Activated CD8-positive, alpha-beta memory T cell treated with anti-CD3 and anti-CD28 coated beads, Interleukin-2, amount 50 U/mL, for 24 hours (primary cell): ENCODE results near the gene EXOC2.

Source experiments
- DNase-seq: peaks from one replicate; pipeline ENCODE4 v3.0.0-alpha.2; 2020; ENCODE audit errors: extremely low read depth

Gene EXOC2, protein sequence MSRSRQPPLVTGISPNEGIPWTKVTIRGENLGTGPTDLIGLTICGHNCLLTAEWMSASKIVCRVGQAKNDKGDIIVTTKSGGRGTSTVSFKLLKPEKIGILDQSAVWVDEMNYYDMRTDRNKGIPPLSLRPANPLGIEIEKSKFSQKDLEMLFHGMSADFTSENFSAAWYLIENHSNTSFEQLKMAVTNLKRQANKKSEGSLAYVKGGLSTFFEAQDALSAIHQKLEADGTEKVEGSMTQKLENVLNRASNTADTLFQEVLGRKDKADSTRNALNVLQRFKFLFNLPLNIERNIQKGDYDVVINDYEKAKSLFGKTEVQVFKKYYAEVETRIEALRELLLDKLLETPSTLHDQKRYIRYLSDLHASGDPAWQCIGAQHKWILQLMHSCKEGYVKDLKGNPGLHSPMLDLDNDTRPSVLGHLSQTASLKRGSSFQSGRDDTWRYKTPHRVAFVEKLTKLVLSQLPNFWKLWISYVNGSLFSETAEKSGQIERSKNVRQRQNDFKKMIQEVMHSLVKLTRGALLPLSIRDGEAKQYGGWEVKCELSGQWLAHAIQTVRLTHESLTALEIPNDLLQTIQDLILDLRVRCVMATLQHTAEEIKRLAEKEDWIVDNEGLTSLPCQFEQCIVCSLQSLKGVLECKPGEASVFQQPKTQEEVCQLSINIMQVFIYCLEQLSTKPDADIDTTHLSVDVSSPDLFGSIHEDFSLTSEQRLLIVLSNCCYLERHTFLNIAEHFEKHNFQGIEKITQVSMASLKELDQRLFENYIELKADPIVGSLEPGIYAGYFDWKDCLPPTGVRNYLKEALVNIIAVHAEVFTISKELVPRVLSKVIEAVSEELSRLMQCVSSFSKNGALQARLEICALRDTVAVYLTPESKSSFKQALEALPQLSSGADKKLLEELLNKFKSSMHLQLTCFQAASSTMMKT

DNA sequence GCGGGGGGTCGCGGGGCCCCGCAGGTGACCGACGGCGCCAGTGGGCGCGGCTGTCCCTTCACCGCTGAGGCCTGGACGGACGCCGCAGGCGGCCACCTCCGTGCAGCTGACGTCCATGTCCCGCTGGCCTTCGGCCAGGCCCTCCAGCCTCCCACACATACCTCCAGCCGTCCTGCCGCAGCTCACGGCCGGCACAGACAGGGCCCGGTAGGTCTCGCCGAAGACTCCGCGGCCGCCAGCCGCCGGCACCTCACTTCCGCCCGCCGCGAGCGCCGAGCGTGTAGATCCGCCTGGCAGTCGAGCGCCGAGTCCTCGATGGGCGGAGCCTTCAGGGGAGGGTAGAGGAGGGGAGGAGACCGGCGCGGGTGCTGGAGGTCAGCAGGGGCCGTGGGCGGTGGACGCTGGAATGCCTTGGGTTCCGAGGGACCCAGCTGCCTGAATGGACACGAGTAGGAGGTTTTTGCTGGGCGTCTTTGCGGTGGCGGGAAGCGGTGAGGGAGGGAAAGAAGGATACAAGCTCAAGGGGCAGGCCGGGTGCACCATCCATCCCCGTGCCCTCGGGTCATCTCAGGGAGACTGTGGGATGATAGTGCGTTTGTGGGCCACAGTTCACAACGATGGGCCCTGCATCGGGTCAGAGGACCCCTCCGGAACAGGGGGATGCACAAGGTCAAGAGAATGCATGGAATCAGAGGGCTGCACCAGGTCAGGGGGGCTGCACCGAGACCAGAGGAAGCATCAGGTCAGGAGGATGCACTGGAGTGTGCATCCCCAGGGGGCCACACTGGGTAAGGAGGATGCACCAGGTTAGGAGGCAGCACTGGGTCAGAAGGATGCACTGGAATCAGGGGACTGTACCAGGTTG lies at the start of gene EXOC2:
Gene EXOC2, minus strand, starts transcription at position 282 of the 865 bp plus-strand sequence. CDS start 55,321 bp downstream, outside the sequence.
- DNase-seq, result peak; percentile 70

DNA sequence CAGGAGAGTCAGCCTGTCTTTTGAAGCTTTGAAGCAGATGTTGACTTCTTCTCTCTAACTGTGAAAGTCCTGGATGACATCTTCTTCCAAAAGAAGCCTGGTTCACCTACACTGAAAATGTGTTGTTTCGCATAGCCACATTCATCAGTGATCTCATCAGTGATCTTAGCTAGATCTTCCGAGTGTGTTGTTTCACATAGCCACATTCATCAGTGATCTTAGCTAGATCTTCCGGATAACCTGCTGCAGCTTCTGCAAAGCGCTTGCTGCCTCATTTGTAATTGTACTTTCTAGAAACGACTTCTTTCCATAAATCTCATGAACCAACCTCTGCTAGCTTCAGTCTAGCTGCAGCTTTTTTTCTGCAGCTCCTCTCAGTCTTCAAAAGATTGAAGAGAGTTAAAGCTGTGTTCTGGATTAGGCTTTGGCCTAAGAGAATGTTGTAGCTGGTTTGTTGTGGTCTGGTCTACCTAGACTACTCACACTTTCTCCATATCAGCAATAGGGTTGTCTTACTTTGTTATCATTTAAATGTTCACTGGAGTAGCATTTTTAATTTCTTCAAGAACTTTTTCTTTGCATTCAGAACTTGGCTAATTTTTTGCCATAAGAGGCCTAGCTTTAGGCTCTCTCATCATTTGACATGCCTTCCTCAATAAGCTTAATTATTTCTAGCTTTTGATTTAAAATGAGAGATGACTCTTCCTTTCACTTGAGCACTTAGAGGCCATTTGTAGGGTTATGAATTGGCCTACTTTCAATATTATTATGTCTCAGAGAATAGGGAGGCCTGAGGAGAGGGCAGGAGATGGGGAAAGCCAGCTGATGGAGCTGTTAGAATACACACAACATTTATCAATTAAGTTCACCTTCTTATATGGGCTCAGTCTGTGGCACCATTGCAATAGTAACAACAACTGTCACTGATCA lies 48.7 kb upstream of the EXOC2 start:
- DNase-seq, result no peak

DNA sequence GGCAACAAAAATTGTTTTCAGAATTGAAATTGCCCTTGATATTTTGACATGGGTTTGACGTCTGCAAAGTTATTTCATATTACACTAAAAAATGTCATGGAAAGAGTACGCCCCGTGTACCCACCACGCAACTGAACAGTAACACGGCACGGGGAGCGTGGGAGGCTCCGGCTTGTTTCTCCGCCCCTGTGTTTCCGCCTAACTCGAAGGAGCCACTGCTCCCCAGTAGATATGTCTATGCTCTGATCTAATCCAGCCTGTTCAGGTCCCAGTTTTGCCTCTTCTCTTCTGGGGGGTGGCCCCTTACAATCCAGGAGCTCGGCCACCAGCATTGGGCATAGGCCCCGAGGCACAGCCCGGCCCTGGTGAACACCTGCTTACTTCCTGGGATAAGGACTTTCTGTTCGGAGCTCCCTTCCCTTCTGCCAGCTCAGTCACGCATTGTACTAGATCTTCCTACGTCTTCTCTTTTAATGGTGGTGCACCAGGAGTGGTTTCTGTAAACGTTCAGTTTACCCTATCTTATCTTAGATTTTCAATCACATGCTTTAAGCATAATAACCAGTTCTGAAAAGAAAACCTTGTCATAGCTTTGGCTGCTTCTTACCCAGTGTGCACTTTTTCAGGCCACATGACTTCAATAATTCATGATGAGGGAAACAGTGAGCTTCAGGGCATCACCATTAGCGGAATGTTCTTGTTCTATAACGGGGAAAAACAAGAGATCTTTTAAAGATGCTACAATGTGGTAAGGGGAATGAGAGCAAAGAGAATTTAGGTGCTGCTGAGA lies 43.9 kb upstream of the EXOC2 start:
- DNase-seq, result no peak

DNA sequence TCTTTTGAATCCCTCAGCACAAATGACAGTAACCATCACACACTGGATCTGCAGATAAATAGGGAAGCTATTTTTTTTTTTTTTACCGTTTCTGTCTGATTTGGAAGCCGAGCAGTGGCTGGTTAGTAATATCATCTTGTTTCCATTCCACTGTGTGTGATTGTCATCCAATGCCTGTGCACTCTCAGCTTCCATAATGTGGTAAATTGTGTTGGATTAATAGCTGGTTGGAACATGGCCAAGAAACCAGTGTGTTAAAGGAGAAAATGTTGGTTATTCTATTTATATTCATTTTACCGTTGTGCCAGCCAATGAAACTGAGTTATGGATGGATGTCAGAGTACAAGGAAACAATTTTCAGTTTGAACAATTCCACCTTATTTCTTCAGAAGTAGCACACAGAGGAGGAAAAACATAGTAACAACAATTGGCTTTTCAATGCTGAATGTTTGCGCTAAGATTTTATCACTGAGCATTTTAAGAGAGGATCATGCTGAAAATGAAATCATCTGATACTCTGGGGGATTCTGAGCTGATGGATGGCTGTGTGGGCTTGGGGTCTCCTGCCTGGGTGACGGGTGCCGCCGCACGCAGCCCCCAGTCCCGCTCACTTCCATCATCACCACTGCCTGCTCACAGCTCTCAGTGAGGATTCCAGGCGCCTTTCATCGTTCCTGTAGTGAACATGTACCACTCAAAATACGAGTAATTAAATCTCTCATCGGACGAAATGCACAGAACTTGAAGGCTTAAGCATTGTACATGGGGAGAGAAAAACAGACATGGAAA lies 40.7 kb upstream of the EXOC2 start:
- no peak for DNase-seq

DNA sequence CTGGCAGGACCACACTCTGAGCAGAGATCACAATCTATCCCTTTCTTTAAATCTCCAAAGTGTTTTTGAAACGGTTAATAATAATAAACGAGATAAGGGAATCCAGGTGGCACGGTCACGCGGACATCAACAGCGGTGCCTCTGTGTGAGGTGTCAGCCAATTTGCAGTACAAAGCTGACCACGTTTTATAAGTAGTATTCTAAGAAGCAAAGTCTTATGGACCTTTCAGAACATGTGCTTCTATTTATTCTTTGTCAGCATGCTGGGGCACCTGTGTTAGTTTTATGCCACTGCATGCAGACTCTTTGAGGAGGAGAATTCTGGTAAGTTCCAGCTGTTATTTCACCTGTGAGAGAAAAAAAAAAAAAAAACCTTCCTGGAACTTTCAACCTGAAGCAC lies 39.0 kb upstream of the EXOC2 start:
- DNase-seq, result no peak

DNA sequence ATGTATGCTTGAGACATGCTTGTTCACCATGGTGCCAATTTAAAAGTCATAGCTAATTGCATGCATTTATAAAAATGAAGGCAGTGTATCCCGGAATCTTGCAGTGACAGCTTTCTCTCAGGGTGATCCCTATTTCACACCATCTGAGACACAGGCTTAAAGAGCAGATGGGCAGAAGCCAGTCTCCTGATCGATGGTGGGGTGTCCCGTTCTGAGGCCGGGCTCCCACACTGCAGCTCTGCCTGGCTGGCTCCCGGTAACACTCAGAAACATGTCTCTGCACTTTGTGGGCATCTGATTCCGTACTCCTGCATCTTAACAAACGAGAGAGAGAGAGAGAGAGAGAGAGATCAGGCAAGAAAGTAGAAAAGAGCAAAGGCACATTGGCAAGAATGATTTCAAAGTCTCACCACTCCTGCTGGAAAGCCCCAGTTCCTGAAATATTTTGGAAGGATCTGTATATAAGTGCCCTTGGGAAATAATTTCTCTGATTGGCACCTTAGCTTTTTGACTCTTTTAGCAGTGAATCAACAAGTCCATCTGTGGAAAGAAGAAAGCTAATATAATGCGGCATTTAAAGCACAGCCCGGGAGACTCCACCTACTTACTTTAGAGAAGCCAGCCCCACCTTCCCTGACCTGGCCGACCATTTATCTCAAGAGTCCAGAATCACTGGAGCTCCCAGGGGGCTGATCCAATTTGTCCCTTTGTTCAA lies 36.8 kb upstream of the EXOC2 start:
- no peak for DNase-seq

DNA sequence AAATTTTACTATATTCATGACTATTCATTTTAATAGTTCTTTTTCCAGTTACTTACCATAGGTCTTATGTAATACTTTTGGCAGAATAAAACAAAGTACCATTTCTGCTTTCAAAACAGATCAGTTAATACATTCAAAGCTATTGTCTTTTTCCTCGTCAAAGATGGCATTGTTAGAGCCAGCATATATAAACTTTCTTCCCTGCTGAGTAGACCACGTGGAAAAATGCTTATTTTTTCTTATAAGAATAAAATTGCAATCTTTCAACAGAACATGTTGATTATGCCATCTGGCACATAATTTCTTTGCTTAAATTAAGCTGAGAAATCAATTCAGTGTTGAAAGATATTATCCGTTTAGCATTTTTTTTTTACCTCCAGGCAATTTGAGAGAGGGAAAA lies 34.9 kb upstream of the EXOC2 start:
- DNase-seq, result no peak

DNA sequence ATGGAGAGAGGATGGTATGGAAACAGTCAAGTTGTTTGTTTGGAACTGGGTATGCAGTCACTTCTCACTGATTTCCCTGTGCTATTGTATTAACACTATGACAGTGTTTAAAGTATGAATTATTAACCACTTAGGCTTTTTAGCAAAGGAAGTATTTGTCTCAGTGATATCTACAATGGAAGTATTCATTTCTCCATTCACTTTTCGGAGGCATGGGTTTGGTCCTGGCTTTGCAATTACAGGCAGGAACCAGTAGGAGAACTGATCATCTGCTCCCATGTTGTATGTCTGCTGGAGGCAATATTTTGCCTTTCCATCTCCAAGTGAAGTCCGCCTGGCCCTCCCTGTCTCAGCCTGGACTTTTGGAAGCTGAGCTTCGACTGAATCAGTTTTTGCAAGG lies 30.6 kb upstream of the EXOC2 start:
- no peak for DNase-seq

DNA sequence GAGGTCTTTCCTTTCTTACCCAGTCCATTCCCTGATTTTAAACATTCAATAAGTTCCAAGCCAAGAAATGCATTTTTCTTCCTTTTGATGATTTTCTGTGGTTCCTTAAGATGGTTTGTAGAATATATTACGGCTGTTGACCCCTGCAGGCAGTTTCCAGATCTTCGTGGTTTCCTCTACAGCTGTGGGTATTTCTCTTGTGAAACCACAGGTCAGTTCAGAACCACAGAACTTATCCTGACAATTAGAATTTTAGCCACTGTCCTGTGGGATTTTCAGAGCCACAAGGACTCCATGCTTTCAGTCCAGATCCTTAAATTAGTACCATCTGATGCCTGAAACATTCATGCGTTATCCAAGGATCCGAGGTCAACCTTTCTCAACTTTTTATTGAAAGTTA lies 29.7 kb upstream of the EXOC2 start:
- DNase-seq, result no peak

DNA sequence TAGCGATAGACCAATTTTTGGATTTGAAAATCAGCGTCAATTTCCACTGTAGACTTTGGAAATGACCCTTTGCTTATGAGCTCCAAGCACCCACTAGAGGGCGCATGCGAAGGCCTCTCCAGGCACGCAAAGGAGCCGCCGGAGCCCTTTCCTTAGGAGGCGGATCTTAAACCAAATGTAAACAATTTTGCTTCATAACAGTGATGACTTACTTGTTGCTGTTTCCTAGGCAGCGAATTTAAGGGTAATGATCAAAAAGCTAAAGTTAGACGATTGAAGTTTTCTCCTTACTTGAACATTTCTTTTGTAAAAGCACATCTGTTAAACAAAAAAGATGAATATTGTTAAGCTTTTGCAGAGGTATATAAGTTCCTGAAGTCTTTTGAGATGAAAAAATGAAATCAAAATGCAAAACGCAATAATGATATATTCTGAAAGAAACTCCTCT lies 29.2 kb upstream of the EXOC2 start:
- peak; percentile 43 for DNase-seq

DNA sequence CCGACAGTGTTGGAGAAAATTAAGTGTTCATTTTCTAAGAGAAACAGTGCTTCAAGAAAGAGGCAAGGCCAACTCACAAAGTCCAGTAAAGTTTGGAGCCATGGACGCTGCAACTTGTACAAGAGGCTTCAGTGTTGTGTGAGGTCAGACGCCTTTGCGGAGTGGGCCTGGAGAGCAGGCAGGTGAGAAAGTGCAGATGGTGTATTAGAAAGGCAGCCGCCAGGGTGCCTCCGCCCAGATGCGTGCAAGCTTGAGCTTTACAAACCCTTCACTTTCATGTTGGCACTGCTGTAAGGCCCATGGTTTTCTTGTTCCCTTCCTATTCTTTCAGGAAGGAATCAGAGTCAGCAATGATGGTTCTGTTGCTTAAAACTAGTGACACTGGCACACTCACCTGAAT lies 25.4 kb upstream of the EXOC2 start:
- DNase-seq, result no peak

DNA sequence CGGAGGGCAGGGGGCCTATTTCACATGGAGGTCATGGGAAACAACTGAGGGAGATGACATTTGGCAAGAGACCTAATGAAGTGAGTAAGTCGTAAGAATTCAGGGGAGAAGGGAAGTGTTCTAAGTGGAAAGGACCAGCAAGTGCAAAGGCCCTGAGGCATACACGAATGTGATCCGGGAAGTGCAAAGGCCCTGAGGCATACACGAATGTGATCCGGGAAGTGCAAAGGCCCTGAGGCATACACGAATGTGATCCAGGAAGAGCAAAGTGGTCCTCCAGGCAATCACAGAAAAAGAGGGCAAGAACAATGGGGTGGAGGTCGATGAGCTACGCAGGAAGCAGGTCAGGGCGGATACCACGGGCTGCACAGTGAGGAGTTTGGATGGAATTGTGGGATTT lies 24.2 kb upstream of the EXOC2 start:
- DNase-seq, result no peak

DNA sequence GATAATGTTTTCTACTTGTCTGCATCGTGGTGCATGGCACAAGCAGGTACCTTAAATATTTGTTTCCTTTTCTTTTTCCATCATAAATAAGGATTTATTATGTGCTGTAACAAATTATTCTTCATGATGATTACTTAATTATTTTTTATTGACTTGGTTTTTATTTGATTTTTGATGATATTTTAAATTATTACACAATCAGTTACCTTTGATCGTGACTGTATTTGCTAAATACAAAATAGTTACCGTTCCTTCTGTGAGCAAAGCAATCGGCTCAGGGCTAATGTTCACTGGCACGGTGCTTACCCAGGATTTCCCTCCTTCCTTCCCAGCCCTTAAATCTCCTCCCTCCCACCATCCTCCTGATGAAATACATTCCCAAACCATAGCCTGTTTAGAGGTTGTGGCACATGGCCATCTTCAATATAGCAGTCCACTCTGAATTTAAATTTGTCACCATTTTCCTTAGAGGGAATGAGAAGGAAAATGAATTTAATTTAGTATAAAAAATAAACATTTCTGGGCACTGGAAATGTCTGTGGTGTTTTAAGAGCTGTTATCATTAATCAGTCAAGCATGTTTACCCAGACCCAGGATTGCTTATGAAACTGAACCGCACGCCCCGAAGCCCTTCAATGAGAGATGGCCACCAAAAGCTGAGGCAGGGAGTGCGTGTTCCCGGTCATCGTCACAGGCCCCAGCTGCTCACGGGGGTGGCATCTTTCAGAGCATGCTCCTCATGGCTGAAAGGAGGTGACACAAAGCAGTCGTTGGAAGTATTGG lies 23.0 kb upstream of the EXOC2 start:
- no peak for DNase-seq

DNA sequence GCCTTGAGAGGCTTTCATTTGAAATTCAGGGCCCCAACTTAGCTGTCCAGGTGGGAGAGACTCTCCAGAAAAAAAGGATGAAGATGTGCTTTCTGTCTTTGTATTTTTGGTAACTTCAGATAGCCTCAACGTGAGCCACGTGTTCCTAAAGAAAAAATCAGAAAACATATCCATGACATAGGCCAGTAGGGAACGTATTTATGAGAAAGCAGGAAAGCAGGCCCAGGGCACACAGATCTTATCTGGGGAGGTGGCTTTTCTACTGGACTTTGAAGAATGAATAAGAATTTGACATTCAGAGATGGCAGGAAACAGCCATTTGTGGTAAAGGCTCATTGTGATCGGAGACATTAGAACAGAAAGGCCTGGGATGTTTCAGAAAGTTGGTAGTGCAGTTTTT lies 21.2 kb upstream of the EXOC2 start:
- no peak for DNase-seq

DNA sequence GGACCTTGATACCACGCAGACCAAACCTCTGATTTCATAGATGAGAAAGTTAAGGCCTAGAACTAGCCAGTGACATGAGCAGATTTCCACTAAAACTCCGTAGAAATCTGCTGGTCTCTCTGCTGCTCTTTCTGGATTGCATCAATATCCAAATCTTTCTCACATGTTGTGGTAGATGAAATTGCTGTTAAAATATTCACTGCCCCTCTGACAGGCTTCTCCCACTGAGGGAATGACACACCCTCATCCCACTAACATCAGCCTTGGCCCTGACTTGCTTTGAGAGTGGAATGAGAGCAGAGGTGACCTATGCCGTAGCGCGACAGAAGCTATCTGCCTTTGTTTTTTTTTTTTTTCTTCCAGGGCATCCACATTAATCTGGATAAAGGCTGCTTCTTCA lies 20.4 kb upstream of the EXOC2 start:
- DNase-seq, result no peak

DNA sequence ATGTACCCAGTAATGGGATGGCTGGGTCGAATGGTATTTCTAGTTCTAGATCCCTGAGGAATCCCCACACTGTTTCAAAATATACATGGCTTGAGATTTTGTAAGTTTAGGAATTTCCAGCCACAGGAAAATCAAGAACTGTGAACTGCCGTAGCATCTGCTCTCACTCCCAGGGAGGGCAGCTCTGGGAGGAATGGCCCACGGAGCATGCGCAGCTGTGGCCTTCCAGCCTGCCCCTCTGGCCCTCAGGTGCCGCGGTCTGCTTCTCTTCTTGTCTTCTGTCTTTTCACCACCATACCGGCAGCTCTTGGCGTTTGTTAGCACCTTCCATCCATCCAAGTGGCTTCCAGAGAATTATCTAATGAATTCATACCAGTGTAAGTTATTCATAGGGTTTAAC lies 19.9 kb upstream of the EXOC2 start:
- no peak for DNase-seq

DNA sequence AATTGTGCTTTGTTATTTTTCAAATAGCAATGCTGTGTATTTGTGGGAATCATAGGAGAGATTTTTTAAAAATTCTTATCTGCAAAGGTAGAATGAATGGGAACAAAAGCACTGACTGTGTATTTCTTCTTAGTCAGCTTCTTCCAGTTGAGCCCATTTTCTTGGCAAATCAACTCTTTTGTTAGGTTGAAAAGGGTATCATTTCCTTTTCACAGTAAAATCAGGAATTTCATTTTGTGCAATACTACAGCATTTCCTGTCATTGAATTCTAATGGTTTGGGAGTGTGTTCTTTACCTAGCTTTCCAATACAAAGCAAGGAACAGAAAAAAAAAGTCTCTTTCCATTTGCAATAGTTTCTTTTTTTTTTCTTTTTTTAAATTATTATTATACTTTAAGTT lies 19.0 kb upstream of the EXOC2 start:
- DNase-seq, result no peak
